Endothelial cell of umbilical vein (primary cell): ENCODE data around the gene AP5Z1. TPM values are rescaled to one million over a fixed set of nuclear protein-coding genes. Genes with fewer than 3 reads are reported as not detected.

Source experiments
- BruUV-seq: library from RNA; stranded (reverse); fragments of 400-500 nt; replicated peaks from 2 replicates; lab custom pipeline; 2021; lab: Mats Ljungman, UMichigan
- CTCF ChIA-PET: fragments of 300-600, 350-600 bp; sonication (Branson Sonifier 250); formaldehyde crosslinking; loops from one replicate; lab custom pipeline; 2021; ENCODE audit warnings: antibody characterized with exemption, inconsistent platforms; lab: Charles Lee
- POLR2A ChIA-PET: fragments of 300-600, 350-600 bp; sonication (Branson Sonifier 250); formaldehyde crosslinking; loops from one replicate; lab custom pipeline; 2021; ENCODE audit warnings: antibody characterized with exemption, inconsistent platforms; lab: Charles Lee
- DNase-seq: peaks from one replicate; pipeline ENCODE4 v3.0.0-alpha.2; 2011; ENCODE audit warnings: low read depth, low spot score
- FAIRE-seq: peaks from 2 replicates; lab custom pipeline; 2011; peaks lifted over from hg19 to GRCh38; lab: Jason Lieb, UNC
- H2AFZ ChIP-seq: 2 replicates; pipeline ENCODE4 v1.6.0; 2012; ENCODE audit warnings: low read depth, low read length, control low read depth, inconsistent platforms
- H3K27ac ChIP-seq: 2 replicates; pipeline ENCODE4 v1.5.1; 2011; ENCODE audit warnings: low read depth, mild to moderate bottlenecking, control low read depth, low read length, moderate library complexity; ENCODE audit not compliant: insufficient read depth
- H3K27me3 ChIP-seq, 2 experiments: 2 replicates each; pipeline versions ENCODE4 v1.6.0 to v1.6.1; 2011; ENCODE audit warnings: low read length in 2 of 2, mixed read lengths in 1 of 2; ENCODE audit not compliant: control insufficient read depth in 2 of 2, insufficient read depth in 2 of 2
- H3K36me3 ChIP-seq, 2 experiments: 2 replicates in 1 of 2; 3 replicates in 1 of 2; pipeline ENCODE4 v1.5.1; 2011; ENCODE audit warnings: low read length in 2 of 2, mild to moderate bottlenecking in 1 of 2, moderate library complexity in 1 of 2; ENCODE audit not compliant: control insufficient read depth in 2 of 2, insufficient read depth in 2 of 2; ENCODE audit errors: extremely low read depth in 1 of 2
- H3K4me1 ChIP-seq: 3 replicates; pipeline ENCODE4 v1.5.1; 2011; ENCODE audit warnings: mild to moderate bottlenecking, low read length; ENCODE audit not compliant: control insufficient read depth, insufficient read depth; ENCODE audit errors: extremely low read depth
- H3K4me2 ChIP-seq: 2 replicates; pipeline ENCODE4 v1.6.1; 2011; ENCODE audit warnings: low read length, control low read depth, mixed read lengths; ENCODE audit not compliant: insufficient read depth
- H3K4me3 ChIP-seq, 3 experiments: fragments of 200-600 bp in 1 of 3; sonication (generic), shearing (Covaris generic) in 1 of 3; replicated peaks in 1 of 3; 2 replicates each; pipeline ENCODE4 v1.5.1; 2011 to 2016; ENCODE audit warnings: control low read depth in 3 of 3, low read length in 3 of 3, mild to moderate bottlenecking in 2 of 3, inconsistent platforms in 1 of 3, low read depth in 1 of 3, moderate library complexity in 1 of 3; ENCODE audit not compliant: insufficient read depth in 1 of 3
- H3K79me2 ChIP-seq: 2 replicates; pipeline ENCODE4 v1.6.0; 2012; ENCODE audit warnings: low read length, inconsistent platforms; ENCODE audit not compliant: control insufficient read depth, insufficient read depth
- H3K9ac ChIP-seq: replicated peaks from 2 replicates; pipeline ENCODE3; 2011; ENCODE audit warnings: low read length, control low read depth; ENCODE audit not compliant: insufficient read depth; ENCODE audit errors: extremely low read depth
- H3K9me1 ChIP-seq: replicated peaks from 3 replicates; pipeline ENCODE4 v1.6.0; 2011; ENCODE audit warnings: mild to moderate bottlenecking, low read length; ENCODE audit not compliant: control insufficient read depth, insufficient read depth; ENCODE audit errors: extremely low read depth
- H3K9me3 ChIP-seq: replicated peaks from 2 replicates; pipeline ENCODE4 v1.5.1; 2012; ENCODE audit warnings: low read length, inconsistent platforms; ENCODE audit not compliant: control insufficient read depth, insufficient read depth
- H4K20me1 ChIP-seq: replicated peaks from 2 replicates; pipeline ENCODE3; 2011; ENCODE audit warnings: mild to moderate bottlenecking, low read length; ENCODE audit not compliant: control insufficient read depth, insufficient read depth; ENCODE audit errors: extremely low read depth
- EZH2 ChIP-seq: IDR thresholded peaks from 2 replicates; pipeline ENCODE4 v1.6.1; 2012; ENCODE audit warnings: borderline replicate concordance, low read depth, mild to moderate bottlenecking, moderate library complexity, low read length, inconsistent platforms; ENCODE audit not compliant: severe bottlenecking
- GATA2 ChIP-seq: IDR thresholded peaks from 2 replicates; pipeline ENCODE4 v1.7.0; 2011; ENCODE audit warnings: low read depth, mild to moderate bottlenecking, moderate library complexity, mixed read lengths, low read length; ENCODE audit not compliant: insufficient read length, insufficient read depth
- JUN ChIP-seq: IDR thresholded peaks from 2 replicates; pipeline ENCODE4 v1.6.1; 2011; ENCODE audit warnings: borderline replicate concordance, low read depth; ENCODE audit not compliant: insufficient read length, insufficient read depth
- MYC ChIP-seq: IDR thresholded peaks from one replicate; pipeline ENCODE4 v1.6.1; 2011; ENCODE audit warnings: mild to moderate bottlenecking, low read depth, low read length
- POLR2A ChIP-seq: IDR thresholded peaks from 2 replicates; pipeline ENCODE4 v1.6.1; 2012; ENCODE audit warnings: low read depth, mild to moderate bottlenecking, control low read depth, low read length
- dilution Hi-C: fragments of 300-500 bp; cut with MboI; formaldehyde crosslinking; loops from one replicate; pipeline ENCODE4 v1.15.0; 2019; ENCODE audit warnings: low sequenced_read_pairs; ENCODE audit not compliant: extremely low pct_ligation_motif_present
- intact Hi-C: fragments of 100-400 bp; cut with micrococcal nuclease; formaldehyde crosslinking; loops from one replicate; pipeline ENCODE4 v1.10.0; 2022
- polyA plus RNA-seq, 4 experiments: library from polyadenylated mRNA; depleted of rRNA in 3 of 4; stranded (reverse) in 3 of 4; unstranded in 1 of 4; fragments of >200 nt; gene quantifications; 2 replicates each; pipeline versions ENCODE4 v1.2.1 to v1.2.3, GENCODE V29; 2011 to 2012; ENCODE audit warnings: missing spikeins in 1 of 4
- total RNA-seq: library from RNA; stranded (reverse); gene quantifications from 2 replicates; pipeline ENCODE4 v1.2.3, GENCODE V29; 2021
- TF ChIP-seq, protein P1 (sequence below): IDR thresholded peaks from 2 replicates; pipeline ENCODE4 v1.6.1; 2011; ENCODE audit not compliant: insufficient read depth, insufficient read length

AP5Z1 gene
- total and polyA plus RNA-seq, 2 donors (not counting 3 experiments of a cell fraction or from before 2014, with no cell fraction given): 53.7 to 58.9 TPM

DNA sequence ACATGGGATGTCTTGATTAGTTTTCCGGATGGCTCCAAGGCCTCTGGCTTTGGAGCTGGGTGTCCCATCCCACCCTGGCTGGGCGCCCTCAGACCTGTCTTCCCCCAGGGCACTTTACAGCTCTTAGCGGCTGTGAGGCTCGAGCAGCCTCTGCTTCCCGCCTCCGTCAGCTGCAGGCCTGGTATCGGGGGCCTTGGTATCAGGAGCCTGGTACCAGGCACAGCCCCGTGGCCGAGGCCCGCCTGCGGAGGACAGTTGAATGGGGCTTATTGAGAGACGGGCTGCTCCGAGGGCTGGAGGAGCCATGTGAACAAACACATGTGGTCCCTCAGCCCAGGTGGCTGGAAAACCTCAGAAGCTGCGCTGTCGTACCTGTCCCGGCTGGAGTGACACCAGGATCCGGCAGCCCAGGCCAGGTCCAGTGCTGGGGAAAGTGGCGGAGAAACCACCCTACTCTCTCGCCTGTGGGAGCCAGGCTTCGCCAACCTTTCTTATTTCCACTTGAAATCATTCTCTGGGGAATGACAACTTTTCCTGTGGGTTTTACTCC is 23.9 kb upstream of the AP5Z1 start:
- Histone ChIP-seq H3K4me2 (no peak overlapping the region), H3K36me3 (peaks cover 7 to 12% of the 10 kb centered on the region in 2 experiments), H3K9me1 (no peaks in the 10 kb centered on the region), H3K4me1 (peaks cover 28% of the 10 kb centered on the region), H3K79me2 (peaks cover 43% of the 10 kb centered on the region), H3K27ac (no peak overlapping the region), H3K27me3 (no peaks in the 10 kb centered on the region), H3K4me3 (no peak overlapping the region), H4K20me1 (no peaks in the 10 kb centered on the region), H2AFZ (no peak overlapping the region), H3K9me3 (no peaks in the 10 kb centered on the region), H3K9ac (no peak overlapping the region)
- ChIA-PET POLR2A (no interaction called here), CTCF (interaction anchor here (1.5 to 1.6 kb wide), 2 partner anchors 27 to 48 kb away, joined by 3 to 4 read pairs; no protein-coding TSS in a partner anchor)
- dilution Hi-C loops (no loop called here), intact Hi-C loops (no loop called here)
- FAIRE-seq (no peak), DNase-seq (no peak)
- BruUV-seq: no TSS peak
- TF ChIP-seq, protein P1, sequence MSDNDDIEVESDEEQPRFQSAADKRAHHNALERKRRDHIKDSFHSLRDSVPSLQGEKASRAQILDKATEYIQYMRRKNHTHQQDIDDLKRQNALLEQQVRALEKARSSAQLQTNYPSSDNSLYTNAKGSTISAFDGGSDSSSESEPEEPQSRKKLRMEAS: no peak
- TF ChIP-seq MYC (no peak), EZH2 (no peak), GATA2 (no peak), POLR2A (no peak), JUN (no peak)
